WTC11 (cell line): ENCODE measurements around the gene ARL10. TPM values are rescaled to one million over a fixed set of nuclear protein-coding genes. Genes with fewer than 3 reads are reported as not detected.

Experiments
- ATAC-seq: fragments of 200-7000 bp; cut with Tn5 transposase; 2 replicates; pipeline ENCODE4 v1.10.0; 2021; ENCODE audit warnings: mild to moderate bottlenecking, moderate library complexity
- CTCF ChIA-PET: fragments of 300-600 bp; sonication (Branson Sonifier 250); formaldehyde crosslinking; loops from one replicate; lab custom pipeline; 2021; ENCODE audit warnings: antibody characterized with exemption; lab: Charles Lee
- POLR2A ChIA-PET: fragments of 350-600 bp; sonication (Branson Sonifier 250); formaldehyde crosslinking; loops from one replicate; lab custom pipeline; 2021; ENCODE audit warnings: antibody characterized with exemption; lab: Charles Lee
- DNase-seq: peaks from one replicate; pipeline ENCODE4 v3.0.0; 2021; ENCODE audit warnings: low spot score
- H3K27ac Mint-ChIP-seq: 2 replicates; pipeline ENCODE4 v1.8.0; 2021; ENCODE audit warnings: mixed read lengths
- H3K27me3 Mint-ChIP-seq: 2 replicates; pipeline ENCODE4 v1.8.0; 2021; ENCODE audit warnings: low read depth, mild to moderate bottlenecking, moderate library complexity, mixed read lengths
- H3K36me3 Mint-ChIP-seq: 2 replicates; pipeline ENCODE4 v1.8.0; 2021; ENCODE audit warnings: mixed read lengths
- H3K4me1 Mint-ChIP-seq: 2 replicates; pipeline ENCODE4 v1.8.0; 2022; ENCODE audit warnings: mixed read lengths
- H3K4me3 Mint-ChIP-seq: 2 replicates; pipeline ENCODE4 v1.8.0; 2021; ENCODE audit warnings: mild to moderate bottlenecking, moderate library complexity, mixed read lengths
- H3K9me3 Mint-ChIP-seq: 2 replicates; pipeline ENCODE4 v1.8.0; 2021; ENCODE audit warnings: mixed read lengths
- AFF4 ChIP-seq: sonication (generic); formaldehyde crosslinking; IDR thresholded peaks from 2 replicates; pipeline ENCODE4 v1.8.1; 2023; ENCODE audit warnings: mild to moderate bottlenecking, missing genetic modification reagents, borderline replicate concordance
- ATF3 ChIP-seq: sonication (generic); formaldehyde crosslinking; conservative IDR thresholded peaks from 2 replicates; pipeline ENCODE4 v1.8.1; 2022; ENCODE audit warnings: mild to moderate bottlenecking, missing genetic modification reagents
- CDX4 ChIP-seq: fragments of 250-450 bp; sonication (Bioruptor Pico); IDR thresholded peaks from 2 replicates; pipeline ENCODE4 v1.9.0; 2021; ENCODE audit warnings: moderate library complexity, mild to moderate bottlenecking, inconsistent platforms, borderline replicate concordance
- E2F4 ChIP-seq: sonication (generic); formaldehyde crosslinking; IDR thresholded peaks from 2 replicates; pipeline ENCODE4 v1.8.1; 2022; ENCODE audit warnings: low read depth, mild to moderate bottlenecking, moderate library complexity, missing genetic modification reagents, borderline replicate concordance
- EMX1 ChIP-seq: fragments of 250-450 bp; sonication (Bioruptor Pico); IDR thresholded peaks from 2 replicates; pipeline ENCODE4 v1.8.0; 2021; ENCODE audit warnings: mild to moderate bottlenecking
- HMGA2 ChIP-seq: fragments of 250-450 bp; sonication (Bioruptor Pico); IDR thresholded peaks from 2 replicates; pipeline ENCODE4 v1.4.0; 2021; ENCODE audit warnings: mild to moderate bottlenecking, moderate library complexity
- IRF2 ChIP-seq: sonication (generic); formaldehyde crosslinking; IDR thresholded peaks from 2 replicates; pipeline ENCODE4 v1.8.0; 2022; ENCODE audit warnings: low read depth, missing genetic modification reagents, borderline replicate concordance
- JUN ChIP-seq: sonication (generic); formaldehyde crosslinking; IDR thresholded peaks from 2 replicates; pipeline ENCODE4 v1.8.0; 2023; ENCODE audit warnings: mild to moderate bottlenecking, missing genetic modification reagents
- MYBL2 ChIP-seq: sonication (generic); formaldehyde crosslinking; IDR thresholded peaks from 2 replicates; pipeline ENCODE4 v1.8.1; 2023; ENCODE audit warnings: mild to moderate bottlenecking, moderate library complexity, missing genetic modification reagents
- NR1H2 ChIP-seq: sonication (generic); formaldehyde crosslinking; IDR thresholded peaks from 2 replicates; pipeline ENCODE4 v1.9.0; 2021; ENCODE audit warnings: mild to moderate bottlenecking, moderate library complexity, missing genetic modification reagents
- NR3C1 ChIP-seq: sonication (generic); formaldehyde crosslinking; conservative IDR thresholded peaks from 2 replicates; pipeline ENCODE4 v1.8.1; 2023; ENCODE audit warnings: low read depth, mild to moderate bottlenecking, missing genetic modification reagents
- RELA ChIP-seq: sonication (generic); formaldehyde crosslinking; IDR thresholded peaks from 2 replicates; pipeline ENCODE4 v1.8.1; 2022; ENCODE audit warnings: missing genetic modification reagents, mild to moderate bottlenecking, borderline replicate concordance
- STAT6 ChIP-seq: sonication (generic); formaldehyde crosslinking; conservative IDR thresholded peaks from 2 replicates; pipeline ENCODE4 v1.8.1; 2023; ENCODE audit warnings: mild to moderate bottlenecking, low read depth, missing genetic modification reagents, moderate library complexity
- ZMAT4 ChIP-seq: fragments of 250-450 bp; sonication (Bioruptor Pico); IDR thresholded peaks from 2 replicates; pipeline ENCODE4 v1.9.0; 2021; ENCODE audit warnings: mild to moderate bottlenecking
- ZNF317 ChIP-seq: sonication (generic); formaldehyde crosslinking; IDR thresholded peaks from 2 replicates; pipeline ENCODE4 v1.8.1; 2023; ENCODE audit warnings: low read depth, mild to moderate bottlenecking, moderate library complexity, missing genetic modification reagents, borderline replicate concordance
- ZNF425 ChIP-seq: fragments of 250-450 bp; sonication (Bioruptor Pico); conservative IDR thresholded peaks from 2 replicates; pipeline ENCODE4 v1.9.0; 2021; ENCODE audit warnings: mild to moderate bottlenecking
- ZNF512 ChIP-seq: sonication (generic); formaldehyde crosslinking; IDR thresholded peaks from 2 replicates; pipeline ENCODE4 v1.8.1; 2022; ENCODE audit warnings: missing genetic modification reagents, borderline replicate concordance
- ZNF532 ChIP-seq: fragments of 250-450 bp; sonication (Bioruptor Pico); IDR thresholded peaks from 2 replicates; pipeline ENCODE4 v1.9.0; 2021; ENCODE audit warnings: mild to moderate bottlenecking, borderline replicate concordance
- ZNF671 ChIP-seq: fragments of 250-450 bp; sonication (Bioruptor Pico); IDR thresholded peaks from 2 replicates; pipeline ENCODE4 v1.8.0; 2021; ENCODE audit warnings: mild to moderate bottlenecking
- total RNA-seq: library from RNA; stranded (reverse); gene quantifications from 3 replicates; pipeline ENCODE4 v1.2.3, GENCODE V29; 2021

ARL10 gene
- total RNA-seq, 1 experiment from 2014 or later = 6.8 TPM

GRCh38 chr5:176426876-176427275 lies 61.6 kb downstream of the ARL10 start:
- Mint-ChIP-seq H3K27ac (no peak overlapping the region), H3K4me1 (no peaks in the 10 kb centered on the region), H3K4me3 (no peak overlapping the region), H3K9me3 (peaks cover 41% of the 10 kb centered on the region), H3K36me3 (peaks cover 12% of the 10 kb centered on the region), H3K27me3 (peaks cover 21% of the 10 kb centered on the region)
- ChIA-PET CTCF (no interaction called here), POLR2A (no interaction called here)
- TF ChIP-seq ATF3 (no peak), ZNF671 (no peak), ZMAT4 (CRISPR knock-in tag) (no peak), CDX4 (no peak), ZNF317 (CRISPR knock-in tag) (no peak), AFF4 (no peak), MYBL2 (CRISPR knock-in tag) (no peak), IRF2 (CRISPR knock-in tag) (no peak), JUN (no peak), RELA (CRISPR knock-in tag) (no peak), STAT6 (CRISPR knock-in tag) (no peak), HMGA2 (CRISPR knock-in tag) (no peak), EMX1 (CRISPR knock-in tag) (no peak), NR1H2 (CRISPR knock-in tag) (no peak), E2F4 (CRISPR knock-in tag) (no peak), ZNF512 (CRISPR knock-in tag) (no peak), ZNF425 (CRISPR knock-in tag) (no peak), NR3C1 (no peak), ZNF532 (CRISPR knock-in tag) (no peak)
- ATAC-seq (no peak), DNase-seq (no peak)
